ENCODE data around the gene ATP13A4.

DNA sequence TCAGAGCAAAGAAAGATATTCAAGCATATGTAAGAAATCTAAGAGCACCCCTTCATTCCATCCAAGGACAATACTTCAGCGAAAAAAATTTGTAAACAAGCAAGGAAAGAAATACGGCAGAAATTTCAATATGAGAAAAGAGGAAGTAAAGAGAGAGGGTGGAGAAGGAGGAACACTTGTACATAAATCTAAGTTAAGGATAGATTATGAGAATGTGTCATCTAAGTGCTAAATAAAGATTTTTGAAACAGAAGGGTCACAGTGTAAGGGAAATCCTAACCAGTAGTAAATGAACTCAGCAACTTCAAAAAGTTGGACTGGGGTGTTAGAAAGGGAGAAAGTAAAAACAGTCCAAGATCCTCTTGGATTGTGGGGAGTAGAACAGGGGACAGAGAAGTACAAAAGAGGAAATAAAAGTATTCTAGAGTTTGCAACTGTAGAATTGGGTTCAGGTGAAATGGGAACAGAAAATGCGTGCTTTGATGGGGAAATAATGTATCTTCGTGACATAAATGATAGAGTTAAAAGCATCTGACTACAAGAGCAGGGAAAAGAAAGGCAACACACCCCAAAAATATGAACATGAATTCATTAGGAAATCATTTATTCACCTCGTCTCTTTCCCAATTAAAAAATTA, 107.6 kb downstream of the ATP13A4 start:
- TF ChIP-seq, protein P1, sequence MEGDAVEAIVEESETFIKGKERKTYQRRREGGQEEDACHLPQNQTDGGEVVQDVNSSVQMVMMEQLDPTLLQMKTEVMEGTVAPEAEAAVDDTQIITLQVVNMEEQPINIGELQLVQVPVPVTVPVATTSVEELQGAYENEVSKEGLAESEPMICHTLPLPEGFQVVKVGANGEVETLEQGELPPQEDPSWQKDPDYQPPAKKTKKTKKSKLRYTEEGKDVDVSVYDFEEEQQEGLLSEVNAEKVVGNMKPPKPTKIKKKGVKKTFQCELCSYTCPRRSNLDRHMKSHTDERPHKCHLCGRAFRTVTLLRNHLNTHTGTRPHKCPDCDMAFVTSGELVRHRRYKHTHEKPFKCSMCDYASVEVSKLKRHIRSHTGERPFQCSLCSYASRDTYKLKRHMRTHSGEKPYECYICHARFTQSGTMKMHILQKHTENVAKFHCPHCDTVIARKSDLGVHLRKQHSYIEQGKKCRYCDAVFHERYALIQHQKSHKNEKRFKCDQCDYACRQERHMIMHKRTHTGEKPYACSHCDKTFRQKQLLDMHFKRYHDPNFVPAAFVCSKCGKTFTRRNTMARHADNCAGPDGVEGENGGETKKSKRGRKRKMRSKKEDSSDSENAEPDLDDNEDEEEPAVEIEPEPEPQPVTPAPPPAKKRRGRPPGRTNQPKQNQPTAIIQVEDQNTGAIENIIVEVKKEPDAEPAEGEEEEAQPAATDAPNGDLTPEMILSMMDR (IDR thresholded peaks at IDR 0.05; ENCODE audit: low read depth, low read length) = no peak
- TF ChIP-seq EZH2phosphoT487 (IDR thresholded peaks at IDR 0.05; ENCODE audit: low read depth) = no peak

Measured in OCI-LY3 (cell line).